ENCODE data around the gene GRIA3.
"Not testable (repeated sequence)": the region's sequence is repeated elsewhere in the genome, so short reads cannot be mapped to it uniquely, and the experiment has no call there.

Gene GRIA3

GRCh38 chrX:123358457-123358856, 174.4 kb downstream of the GRIA3 start:
- DNase-seq = no peak

GRCh38 chrX:123361371-123361770, 177.3 kb downstream of the GRIA3 start:
- DNase-seq = no peak

GRCh38 chrX:123386196-123386595, 202.1 kb downstream of the GRIA3 start:
- not testable (repeated sequence) for DNase-seq

- no peak for DNase-seq
Measured at GRCh38 chrX:123392921-123393320, 208.8 kb downstream of the GRIA3 start.

- DNase-seq = no peak
Measured at GRCh38 chrX:123399709-123400108, 215.6 kb downstream of the GRIA3 start.

GRCh38 chrX:123405231-123405630, 221.2 kb downstream of the GRIA3 start:
- DNase-seq = no peak

- DNase-seq = no peak
Measured at GRCh38 chrX:123408821-123409737, 225.0 kb downstream of the GRIA3 start.

- DNase-seq = no peak
Measured at GRCh38 chrX:123422875-123423274, 238.8 kb downstream of the GRIA3 start.

GRCh38 chrX:123424546-123424945, 240.5 kb downstream of the GRIA3 start:
- no peak for DNase-seq

- DNase-seq = no peak
Measured at GRCh38 chrX:123425471-123425870, 241.4 kb downstream of the GRIA3 start.

GRCh38 chrX:123425904-123426303, 241.8 kb downstream of the GRIA3 start:
- DNase-seq = no peak

- DNase-seq = no peak
Measured at GRCh38 chrX:123432361-123433150, 248.5 kb downstream of the GRIA3 start.

GRCh38 chrX:123436512-123437136, 252.5 kb downstream of the GRIA3 start:
- DNase-seq = no peak

- DNase-seq = not testable (repeated sequence)
Measured at GRCh38 chrX:123439926-123440325, 255.8 kb downstream of the GRIA3 start.

GRCh38 chrX:123442764-123443163, 258.7 kb downstream of the GRIA3 start:
- no peak for DNase-seq

- DNase-seq = no peak
Measured at GRCh38 chrX:123447506-123447905, 263.4 kb downstream of the GRIA3 start.

GRCh38 chrX:123449335-123449734, 265.3 kb downstream of the GRIA3 start:
- DNase-seq = no peak

GRCh38 chrX:123450222-123450621, 266.1 kb downstream of the GRIA3 start:
- DNase-seq = no peak

- no peak for DNase-seq
Measured at GRCh38 chrX:123454712-123455431, 270.8 kb downstream of the GRIA3 start.

GRCh38 chrX:123455693-123456092, 271.6 kb downstream of the GRIA3 start:
- no peak for DNase-seq

- no peak for DNase-seq
Measured at GRCh38 chrX:123464709-123465108, 280.6 kb downstream of the GRIA3 start.

GRCh38 chrX:123468481-123468880, 284.4 kb downstream of the GRIA3 start:
- DNase-seq = no peak

All from inflammatory macrophage (primary cell).